ENCODE measurements around the gene EME1.

DNA sequence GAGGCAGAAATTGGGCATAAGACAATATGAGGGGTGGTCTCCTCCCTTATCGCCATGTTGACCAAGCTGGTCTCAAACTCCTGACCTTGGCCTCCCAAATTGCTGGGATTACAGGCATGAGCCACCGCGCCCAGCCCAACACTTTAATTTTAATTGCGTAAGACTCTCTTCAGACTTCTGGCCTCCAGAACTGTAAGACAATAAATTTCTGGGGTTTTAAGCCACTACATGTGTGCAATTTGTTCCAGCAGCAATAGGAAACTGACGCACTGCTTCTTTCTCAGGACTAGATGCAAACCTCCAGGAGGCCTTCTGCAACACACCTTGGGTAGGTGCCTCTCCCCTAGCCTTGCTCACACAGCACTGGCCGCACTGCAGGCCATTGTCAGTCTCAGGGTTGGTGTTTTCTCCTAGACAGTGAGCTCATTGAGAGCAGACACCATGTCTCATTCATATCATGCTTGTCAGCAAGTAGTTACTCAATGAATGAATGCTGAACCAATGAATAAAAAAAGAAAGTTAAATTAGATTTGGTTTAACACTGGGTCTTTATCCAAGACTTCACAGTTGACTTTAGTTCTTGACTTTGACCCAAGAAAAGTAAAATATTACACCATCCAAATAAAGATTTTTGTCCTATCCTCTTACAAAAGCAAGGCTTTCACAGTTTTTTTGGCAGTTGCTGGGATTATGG is 47.5 kb downstream of the EME1 start:
- TF ChIP-seq CTCF (IDR thresholded peaks at IDR 0.05; ENCODE audit: low read depth, low read length, poor library complexity, severe bottlenecking) (no peak), EZH2phosphoT487 (IDR thresholded peaks at IDR 0.05; ENCODE audit: borderline replicate concordance, low read length) (no peak)
